OCI-LY1 (cell line): ENCODE measurements around the gene CLEC16A.

Experiments used
- CTCF ChIP-seq: fragments of 200-600 bp; sonication (generic), shearing (Covaris generic); IDR thresholded peaks from 2 replicates; pipeline ENCODE4 v1.5.1; 2017; ENCODE audit warnings: mild to moderate bottlenecking, antibody characterized with exemption, low read length, moderate library complexity, mixed read lengths
- EZH2 ChIP-seq: fragments of 200-600 bp; sonication (generic), shearing (Covaris generic); IDR thresholded peaks from 2 replicates; pipeline ENCODE4 v1.8.0; 2017; ENCODE audit warnings: borderline replicate concordance, mixed run types, mild to moderate bottlenecking, antibody characterized with exemption, low read length, moderate library complexity, mixed read lengths

- no peak for TF ChIP-seq CTCF
- TF ChIP-seq EZH2: no peak
These were observed 3.8 kb upstream of the CLEC16A start for GRCh38 chr16:10940501-10941079.
